AG04449 (cell line): ENCODE measurements around the gene HIVEP3.

Experiments used
- CTCF ChIA-PET: fragments of 350-600 bp; formaldehyde crosslinking; extraction: SDS; loops from one replicate; lab custom pipeline; 2021; ENCODE audit warnings: antibody characterized with exemption; lab: Yijun Ruan, JAX
- POLR2A ChIA-PET: fragments of 400-600, 350-600 bp; formaldehyde crosslinking; extraction: SDS; loops from one replicate; lab custom pipeline; 2020; ENCODE audit warnings: antibody characterized with exemption, inconsistent platforms; lab: Yijun Ruan, JAX
- DNase-seq: peaks from one replicate; pipeline ENCODE4 v3.0.0-alpha.2; 2010; ENCODE audit warnings: low read depth, low spot score
- H3K4me3 ChIP-seq: 2 replicates; pipeline ENCODE4 v1.5.1; 2011; ENCODE audit warnings: low read depth, mild to moderate bottlenecking, control low read depth, low read length
- CTCF ChIP-seq: IDR thresholded peaks from one replicate; pipeline ENCODE4 v1.5.1; 2011; ENCODE audit warnings: mild to moderate bottlenecking, moderate library complexity, low read length, control low read depth, inconsistent platforms; ENCODE audit not compliant: insufficient read depth; ENCODE audit errors: missing control alignments

Gene HIVEP3

GRCh38 chr1:41878495-41878894 lies 40.2 kb downstream of the HIVEP3 start:
- no peak overlapping the region for H3K4me3 ChIP-seq
- no peak for DNase-seq
- POLR2A ChIA-PET, result no interaction called here
- no peak for TF ChIP-seq CTCF
- CTCF ChIA-PET, result interaction anchor here (0.7 kb wide), 1 partner anchor 89 kb away, joined by 4 read pairs; no protein-coding TSS in a partner anchor

- CTCF ChIA-PET, result interaction anchor here (1.4 kb wide), 1 partner anchor 15 kb away, joined by 3 read pairs; no protein-coding TSS in a partner anchor
- POLR2A ChIA-PET, result no interaction called here
- DNase-seq, result no peak
- TF ChIP-seq CTCF, result no peak
- no peak overlapping the region for H3K4me3 ChIP-seq
Measured at GRCh38 chr1:41876576-41877445, 41.9 kb downstream of the HIVEP3 start.

- no peak for TF ChIP-seq CTCF
- POLR2A ChIA-PET, result no interaction called here
- CTCF ChIA-PET, result interaction anchor here (1.2 to 1.4 kb wide), 2 partner anchors 14 to 302 kb away, joined by 3 read pairs; no protein-coding TSS in a partner anchor
- DNase-seq, result no peak
- no peak overlapping the region for H3K4me3 ChIP-seq
Measured at GRCh38 chr1:41875487-41875886, 43.2 kb downstream of the HIVEP3 start.

GRCh38 chr1:41874903-41875411 lies 43.8 kb downstream of the HIVEP3 start:
- CTCF ChIA-PET, result interaction anchor here (0.7 to 1.2 kb wide), 2 partner anchors 301 to 359 kb away, joined by 3 read pairs; no protein-coding TSS in a partner anchor
- POLR2A ChIA-PET, result no interaction called here
- no peak for TF ChIP-seq CTCF
- no peak for DNase-seq
- no peak overlapping the region for H3K4me3 ChIP-seq

GRCh38 chr1:41874151-41874719 lies 44.5 kb downstream of the HIVEP3 start:
- no peak for DNase-seq
- ChIA-PET CTCF (interaction anchor here (0.7 to 1.1 kb wide), 2 partner anchors 14 to 358 kb away, joined by 3 read pairs; no protein-coding TSS in a partner anchor), POLR2A (no interaction called here)
- no peak for TF ChIP-seq CTCF
- H3K4me3 ChIP-seq, result no peak overlapping the region

- no peak for TF ChIP-seq CTCF
- no peak for DNase-seq
- CTCF ChIA-PET, result no interaction called here
- H3K4me3 ChIP-seq, result no peak overlapping the region
- POLR2A ChIA-PET, result no interaction called here
Measured at GRCh38 chr1:41872074-41872473, 46.6 kb downstream of the HIVEP3 start.
